Heart left ventricle (tissue), 16 donors: Measurements from ENCODE around the gene CCDC197. TPM values are rescaled to one million over a fixed set of nuclear protein-coding genes. Genes with fewer than 3 reads are reported as not detected.

Experiments
- ATAC-seq, 4 donors: fragments of 200-7000 bp; cut with Tn5 transposase; one replicate each; pipeline ENCODE4 v1.9.1; 2020 to 2022; ENCODE audit warnings: moderate library complexity in 4 of 4, mild to moderate bottlenecking in 3 of 4, moderate number of reproducible peaks in 1 of 4
- DNase-seq, 5 donors: peaks; one replicate each; pipeline ENCODE4 v3.0.0-alpha.2; 2020
- H3K27ac ChIP-seq, 12 donors: fragments of 200-600 bp; sonication (generic) in 4 of 12; one replicate each; pipeline versions ENCODE4 v1.5.0 to v1.8.0; 2016 to 2022; ENCODE audit warnings: mild to moderate bottlenecking in 2 of 12
- H3K27me3 ChIP-seq, 9 donors: fragments of 200-600 bp; sonication (generic) in 2 of 9; one replicate each; pipeline versions ENCODE4 v1.5.1 to v1.8.0; 2016 to 2022; ENCODE audit warnings: mild to moderate bottlenecking in 3 of 9
- H3K36me3 ChIP-seq, 9 donors: fragments of 200-600 bp; sonication (generic) in 2 of 9; one replicate each; pipeline versions ENCODE4 v1.5.0 to v1.8.0; 2018 to 2022; ENCODE audit warnings: mild to moderate bottlenecking in 2 of 9
- H3K4me1 ChIP-seq, 12 donors: fragments of 200-600 bp; sonication (generic) in 4 of 12; one replicate each; pipeline versions ENCODE4 v1.5.0 to v1.8.0; 2016 to 2022; ENCODE audit warnings: mild to moderate bottlenecking in 3 of 12
- H3K4me3 ChIP-seq, 12 donors: fragments of 200-600 bp; sonication (generic) in 4 of 12; one replicate each; pipeline versions ENCODE4 v1.5.0 to v1.8.0; 2017 to 2022; ENCODE audit warnings: mild to moderate bottlenecking in 9 of 12, moderate library complexity in 4 of 12
- H3K9me3 ChIP-seq, 12 donors: fragments of 200-600 bp; sonication (generic) in 4 of 12; one replicate each; pipeline versions ENCODE4 v1.5.0 to v1.8.0; 2016 to 2022; ENCODE audit warnings: mild to moderate bottlenecking in 1 of 12
- POLR2A ChIP-seq, 2 donors: fragments of 450-650 bp; IDR thresholded peaks; one replicate each; pipeline ENCODE4 v1.6.1; 2017; ENCODE audit warnings: antibody characterized with exemption in 2 of 2, mild to moderate bottlenecking in 2 of 2, moderate library complexity in 2 of 2
- WGBS, 4 donors: extraction: QIAGEN DNeasy Blood & Tissue Kit in 2 of 4; methylation state at CpG; one replicate each; pipeline versions ENCODE4 v1.1.5 to v1.1.7; 2013 to 2018; 5-methylcytosine and 5-hydroxymethylcytosine counted together
- intact Hi-C, 10 donors: fragments of 100-400 bp; cut with DNase I; formaldehyde crosslinking; loops; one replicate each; pipeline versions ENCODE4 v1.11.1 to v1.14.2; 2022
- polyA plus RNA-seq, 2 donors: library from polyadenylated mRNA; stranded (reverse); fragments of 200-250 nt; gene quantifications; one replicate each; pipeline ENCODE4 v1.2.3, GENCODE V29; 2013
- total RNA-seq, 9 donors: library from RNA; depleted of rRNA in 2 of 9; stranded (reverse); fragments of >200 nt in 2 of 9; fragmentation: NEBNext Ultra II Directional in 3 of 9; extraction: Animal tissue kit (Norgen Biotek cat#: 25700) in 3 of 9; gene quantifications; one replicate each; pipeline versions ENCODE4 v1.1.0 to v1.2.4, GENCODE V29; 2016 to 2023
- TF ChIP-seq, protein P1 (sequence below), 12 donors: fragments of 200-600 bp; sonication (generic) in 4 of 12; IDR thresholded peaks; one replicate each; pipeline versions ENCODE4 v1.5.0 to v1.8.0; 2018 to 2022; ENCODE audit warnings: antibody characterized with exemption in 12 of 12, mild to moderate bottlenecking in 5 of 12
- donor health status: ischemic (EF 13 %, LVEDD 7.1; RV severe dilation, severe dysfunction).
- donor health status: healthy with polysubstance abuse.
- donor health status: DM: no; HTN: yes; CAD: no.
- donor health status: DM: no; HTN: no; CAD: no.
- donor health status: ischemic (EF 25% LVEDD 6.9; RV normal size, moderate dysfunction).
- donor health status: ischemic (EF 25% LVEDD 5.7; RV mildly dilated, moderate dysfunction).
- donor health status: healthy.
- donor health status: DM: yes; HTN: yes; CAD: no.
- donor health status: ischemic (EF 35%, LVEDD 5.7; RV mildly dilated, moderate dysfunction).
- donor health status: nonischemic (EF 11% LVEDD 7.7; RV severe dilation, severe dysfunction).
- donor health status: DM: yes; HTN: yes; CAD: no.
- donor health status: PGD.
- donor health status: ischemic (EF 29% LVEDD 5.4; RV normal size, mild dysfunction).
- donor health status: nonischemic (EF 23%, LVEDD 6.1; RV moderate dilation, normal function).

The CCDC197 gene
- total and polyA plus RNA-seq, 11 donors: 0.23 to 1.4 (median 0.88) TPM; not detected in 4

DNA sequence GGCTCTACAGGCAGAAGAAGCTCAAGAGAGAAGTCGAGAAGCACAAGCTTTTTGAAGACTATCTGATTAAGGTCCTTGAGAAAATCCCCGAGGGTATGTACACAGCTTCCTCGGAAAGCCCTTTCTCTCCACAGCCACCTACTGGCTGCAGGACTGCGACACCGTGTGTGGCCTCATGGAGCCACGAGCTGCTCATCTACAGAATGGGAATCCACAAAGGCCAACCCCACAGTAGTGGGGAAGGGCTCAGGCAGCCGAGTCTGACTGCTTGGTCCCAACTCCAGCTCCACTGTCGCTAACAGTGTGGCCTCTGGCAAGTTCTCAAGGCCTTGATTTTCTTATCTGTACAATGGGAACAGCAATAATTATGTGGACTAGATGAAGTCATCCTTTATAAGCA lies 2.5 kb downstream of the CCDC197 start:
- Histone ChIP-seq H3K27ac (no peak overlapping the region), H3K36me3 (no peaks in the 10 kb centered on the region), H3K9me3 (no peaks in the 10 kb centered on the region), H3K4me3 (no peak overlapping the region), H3K27me3 (peaks cover 0 to 4% (median 0%) of the 10 kb centered on the region in 9 donors), H3K4me1 (peaks cover 0 to 50% (median 19%) of the 10 kb centered on the region in 12 donors)
- DNase-seq: no peak
- TF ChIP-seq, protein P1, sequence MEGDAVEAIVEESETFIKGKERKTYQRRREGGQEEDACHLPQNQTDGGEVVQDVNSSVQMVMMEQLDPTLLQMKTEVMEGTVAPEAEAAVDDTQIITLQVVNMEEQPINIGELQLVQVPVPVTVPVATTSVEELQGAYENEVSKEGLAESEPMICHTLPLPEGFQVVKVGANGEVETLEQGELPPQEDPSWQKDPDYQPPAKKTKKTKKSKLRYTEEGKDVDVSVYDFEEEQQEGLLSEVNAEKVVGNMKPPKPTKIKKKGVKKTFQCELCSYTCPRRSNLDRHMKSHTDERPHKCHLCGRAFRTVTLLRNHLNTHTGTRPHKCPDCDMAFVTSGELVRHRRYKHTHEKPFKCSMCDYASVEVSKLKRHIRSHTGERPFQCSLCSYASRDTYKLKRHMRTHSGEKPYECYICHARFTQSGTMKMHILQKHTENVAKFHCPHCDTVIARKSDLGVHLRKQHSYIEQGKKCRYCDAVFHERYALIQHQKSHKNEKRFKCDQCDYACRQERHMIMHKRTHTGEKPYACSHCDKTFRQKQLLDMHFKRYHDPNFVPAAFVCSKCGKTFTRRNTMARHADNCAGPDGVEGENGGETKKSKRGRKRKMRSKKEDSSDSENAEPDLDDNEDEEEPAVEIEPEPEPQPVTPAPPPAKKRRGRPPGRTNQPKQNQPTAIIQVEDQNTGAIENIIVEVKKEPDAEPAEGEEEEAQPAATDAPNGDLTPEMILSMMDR (IDR thresholded peaks at IDR 0.05): no peak
- no peak for ATAC-seq
- WGBS, 4 donors: 63 to 74% (median 65%) methylated on average over 8 of the region's 8 CpGs
- intact Hi-C loops: loop anchor here in 3 of 10 donors (5.0 to 10.0 kb wide), 3 partner anchors 37 to 345 kb away; no protein-coding TSS in a partner anchor

DNA sequence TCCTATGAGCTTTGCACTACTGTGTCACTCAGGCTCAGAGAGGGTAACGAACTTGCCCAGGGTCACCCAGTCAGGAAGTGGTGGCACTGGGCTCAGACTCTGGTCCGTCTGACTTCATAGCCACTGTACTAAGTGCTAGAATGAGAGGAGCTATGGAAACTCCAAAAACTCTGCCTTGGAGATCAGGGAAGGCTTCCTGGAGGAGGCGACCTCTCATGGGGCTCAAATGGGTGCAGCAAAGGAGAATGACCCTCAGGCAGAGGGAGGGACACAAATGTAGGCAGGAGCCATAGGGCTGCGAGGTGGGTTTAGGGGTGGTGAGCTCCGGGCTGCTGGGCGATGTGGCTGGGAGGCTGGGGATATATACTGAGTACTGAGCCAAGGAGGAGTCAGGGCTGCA lies 3.2 kb downstream of the CCDC197 start:
- ATAC-seq: no peak
- 83 to 88% (median 85%) methylated on average over 6 of the region's 6 CpGs for WGBS, 4 donors

DNA sequence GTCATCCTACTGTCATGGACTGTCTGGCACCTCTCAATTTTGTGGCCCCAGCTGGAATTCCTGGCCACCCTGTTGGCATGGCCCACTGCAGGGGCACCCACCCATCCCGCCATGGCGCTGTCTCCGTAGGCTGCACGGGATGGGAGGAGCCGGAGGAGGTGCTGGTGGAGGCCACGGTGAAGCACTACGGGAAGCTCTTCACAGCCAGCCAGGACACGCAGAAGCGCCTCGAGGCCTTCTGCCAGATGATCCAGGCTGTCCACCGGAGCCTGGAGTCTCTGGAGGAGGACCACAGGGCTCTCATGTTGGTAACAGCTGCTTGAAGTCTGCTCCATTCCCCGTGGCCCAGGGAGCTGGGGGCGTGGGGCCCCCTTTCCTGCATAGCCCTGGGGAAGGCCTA lies 3.9 kb downstream of the CCDC197 start:
- no peaks in the 10 kb centered on the region for H3K36me3 ChIP-seq
- intact Hi-C loops: loop anchor here in 9 of 10 donors (1.0 to 10.0 kb wide), 8 partner anchors 25 to 346 kb away; partner anchors contain the start of gene ASB2 (in 1 of the 9)
- H3K27me3 ChIP-seq: peaks cover 0 to 4% (median 0%) of the 10 kb centered on the region in 9 donors
- H3K4me1 ChIP-seq: peaks cover 0 to 38% (median 14%) of the 10 kb centered on the region in 12 donors
- no peaks in the 10 kb centered on the region for H3K9me3 ChIP-seq
- no peak for ATAC-seq
- peak overlapping the region in 1 of 12 donors; percentile 43 for H3K27ac ChIP-seq
- TF ChIP-seq, protein P1 (IDR thresholded peaks at IDR 0.05): no peak
- TF ChIP-seq POLR2A (IDR thresholded peaks at IDR 0.05): no peak
- no peak overlapping the region for H3K4me3 ChIP-seq
- WGBS, 4 donors: 53 to 68% (median 64%) methylated on average over 6 to 13 of the region's 13 CpGs
- no peak for DNase-seq

More for the DNA sequence above, 3.2 kb downstream of the CCDC197 start:
- Histone ChIP-seq H3K9me3 (no peaks in the 10 kb centered on the region), H3K36me3 (no peaks in the 10 kb centered on the region), H3K27ac (no peak overlapping the region), H3K27me3 (peaks cover 0 to 4% (median 0%) of the 10 kb centered on the region in 9 donors), H3K4me3 (no peak overlapping the region), H3K4me1 (peaks cover 0 to 43% (median 19%) of the 10 kb centered on the region in 12 donors)
- intact Hi-C loops: loop anchor here in 6 of 10 donors (2.0 to 10.0 kb wide), 4 partner anchors 58 to 345 kb away; no protein-coding TSS in a partner anchor
- DNase-seq: no peak
- TF ChIP-seq POLR2A (IDR thresholded peaks at IDR 0.05): no peak
- TF ChIP-seq, protein P1 (IDR thresholded peaks at IDR 0.05): no peak

DNA sequence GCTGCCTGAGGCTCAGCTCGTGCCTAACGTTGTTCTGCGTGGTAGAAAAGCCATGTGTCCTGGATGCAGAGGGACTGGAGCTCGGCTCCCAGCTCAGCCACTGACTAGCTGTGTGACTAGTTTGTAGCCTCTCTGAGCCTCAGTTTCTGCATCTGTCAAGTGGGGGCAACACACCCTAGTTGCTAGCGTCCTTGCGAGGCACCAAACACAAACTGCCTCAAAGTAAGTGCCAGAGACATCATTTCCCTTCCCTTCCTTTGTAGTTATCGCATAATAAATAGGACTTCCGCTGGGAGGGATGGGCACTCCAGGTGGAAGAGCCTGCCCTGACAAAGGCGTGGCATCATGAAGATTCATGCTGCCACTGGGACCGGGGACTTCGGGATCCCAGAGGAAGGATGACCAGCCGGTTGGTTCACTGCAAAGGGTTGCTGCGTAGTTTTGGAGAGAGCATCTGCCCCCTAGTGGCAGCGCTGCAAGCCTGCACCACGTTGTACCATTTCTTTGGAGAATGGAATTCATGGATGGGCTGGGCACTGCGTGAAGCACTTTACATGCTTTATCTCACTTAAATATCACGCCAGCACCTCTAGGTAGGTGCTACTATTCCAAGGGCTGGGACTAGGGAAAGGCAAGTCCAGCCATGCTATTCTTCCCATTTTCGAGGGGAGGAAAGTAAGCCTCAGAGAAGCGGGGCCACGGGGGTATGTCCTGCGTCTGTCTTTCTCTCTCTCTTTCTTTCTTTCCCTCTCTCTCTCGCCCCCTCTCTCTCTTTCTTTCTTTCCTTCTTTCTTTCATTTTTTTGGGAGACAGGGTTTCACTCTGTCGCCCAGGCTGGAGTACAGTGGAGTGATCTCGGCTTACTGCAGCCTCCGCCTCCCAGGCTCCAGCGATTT lies 4.6 kb downstream of the CCDC197 start:
- Histone ChIP-seq H3K9me3 (no peaks in the 10 kb centered on the region), H3K4me1 (peaks cover 0 to 30% (median 10%) of the 10 kb centered on the region in 12 donors), H3K36me3 (no peaks in the 10 kb centered on the region), H3K27me3 (peaks cover 0 to 4% (median 0%) of the 10 kb centered on the region in 9 donors), H3K27ac (peak overlapping the region in 1 of 12 donors; percentile 43), H3K4me3 (no peak overlapping the region)
- DNase-seq (peak in 4 of 5 donors; percentile 52 to 66 (median 60)), ATAC-seq (peak; percentile 68 to 79 (median 76))
- TF ChIP-seq, protein P1 (IDR thresholded peaks at IDR 0.05): peak; percentile 89 to 98 (median 96)
- TF ChIP-seq POLR2A (IDR thresholded peaks at IDR 0.05): no peak
- 40 to 45% (median 43%) methylated on average over 19 to 26 of the region's 26 CpGs for WGBS, 4 donors
- intact Hi-C loops: loop anchor here (1.0 to 10.0 kb wide), 9 partner anchors 25 to 347 kb away; partner anchors contain the start of gene ASB2 (in 1 of the 10)
